Breast epithelium (tissue), 4 donors: Measurements from ENCODE around the gene AHCTF1. TPM values are rescaled to one million over a fixed set of nuclear protein-coding genes. Genes with fewer than 3 reads are reported as not detected.

Experiments used
- DNase-seq, 2 donors: peaks; one replicate each; pipeline ENCODE4 v3.0.0-alpha.2; 2019; ENCODE audit warnings: low spot score in 2 of 2
- H3K27ac ChIP-seq, 2 donors: fragments of 200-600 bp; sonication (generic) in 1 of 2; one replicate each; pipeline ENCODE4 v1.5.1; 2016 to 2019; ENCODE audit warnings: mild to moderate bottlenecking in 1 of 2
- H3K27me3 ChIP-seq, 2 donors: fragments of 200-600 bp; sonication (generic) in 1 of 2; one replicate each; pipeline versions ENCODE4 v1.5.1 to v1.6.0; 2017 to 2019; ENCODE audit warnings: control low read depth in 1 of 2, mild to moderate bottlenecking in 1 of 2
- H3K36me3 ChIP-seq: fragments of 200-600 bp; one replicate; pipeline ENCODE4 v1.5.1; 2019
- H3K4me1 ChIP-seq, 2 donors: fragments of 200-600 bp; sonication (generic); one replicate each; pipeline ENCODE4 v1.5.1; 2016 to 2019; ENCODE audit warnings: control low read depth in 1 of 2
- H3K4me3 ChIP-seq, 3 donors: fragments of 200-600 bp; sonication (generic); 1 replicate in 2 of 3; 2 replicates in 1 of 3; pipeline ENCODE4 v1.5.1; 2016 to 2019; ENCODE audit warnings: mild to moderate bottlenecking in 3 of 3, moderate library complexity in 2 of 3
- H3K9me3 ChIP-seq, 2 donors: fragments of 200-600 bp; sonication (generic) in 1 of 2; one replicate each; pipeline ENCODE4 v1.5.1; 2016 to 2019; ENCODE audit warnings: control low read depth in 1 of 2
- CTCF ChIP-seq, 3 donors: fragments of 450-650 bp; IDR thresholded peaks; one replicate each; pipeline ENCODE4 v1.5.1; 2016 to 2017; ENCODE audit warnings: antibody characterized with exemption in 3 of 3, mild to moderate bottlenecking in 3 of 3, moderate library complexity in 3 of 3
- POLR2A ChIP-seq: fragments of 450-650 bp; IDR thresholded peaks from one replicate; pipeline ENCODE4 v1.6.1; 2016; ENCODE audit warnings: antibody characterized with exemption, mild to moderate bottlenecking, moderate library complexity
- POLR2AphosphoS5 ChIP-seq, 3 donors: sonication (generic); formaldehyde crosslinking; IDR thresholded peaks; one replicate each; pipeline ENCODE4 v1.6.1; 2017; ENCODE audit warnings: antibody characterized with exemption in 3 of 3
- intact Hi-C: fragments of 100-400 bp; cut with DNase I; formaldehyde crosslinking; loops from one replicate; pipeline ENCODE4 v1.15.1; 2023; ENCODE audit warnings: low total_unique reads
- total RNA-seq, 3 donors: library from RNA; depleted of rRNA; stranded (reverse); fragments of >200 nt; gene quantifications; one replicate each; pipeline ENCODE4 v1.1.0, GENCODE V29; 2016

The AHCTF1 gene
- total RNA-seq, 3 donors from 2014 or later: 44.9 to 82.2 (median 55.9) TPM

- no peaks in the 10 kb centered on the region for H3K36me3 ChIP-seq
- intact Hi-C loops: no loop called here
- H3K4me1 ChIP-seq: no peaks in the 10 kb centered on the region
- H3K27me3 ChIP-seq: no peaks in the 10 kb centered on the region
- DNase-seq: no peak
- H3K27ac ChIP-seq: no peak overlapping the region
- no peak overlapping the region for H3K4me3 ChIP-seq
- no peaks in the 10 kb centered on the region for H3K9me3 ChIP-seq
- TF ChIP-seq POLR2A (no peak), POLR2AphosphoS5 (IDR thresholded peaks at IDR 0.05) (no peak), CTCF (IDR thresholded peaks at IDR 0.05) (no peak)
These were observed 94.2 kb downstream of the AHCTF1 start for GRCh38 chr1:246837418-246838117.

DNA sequence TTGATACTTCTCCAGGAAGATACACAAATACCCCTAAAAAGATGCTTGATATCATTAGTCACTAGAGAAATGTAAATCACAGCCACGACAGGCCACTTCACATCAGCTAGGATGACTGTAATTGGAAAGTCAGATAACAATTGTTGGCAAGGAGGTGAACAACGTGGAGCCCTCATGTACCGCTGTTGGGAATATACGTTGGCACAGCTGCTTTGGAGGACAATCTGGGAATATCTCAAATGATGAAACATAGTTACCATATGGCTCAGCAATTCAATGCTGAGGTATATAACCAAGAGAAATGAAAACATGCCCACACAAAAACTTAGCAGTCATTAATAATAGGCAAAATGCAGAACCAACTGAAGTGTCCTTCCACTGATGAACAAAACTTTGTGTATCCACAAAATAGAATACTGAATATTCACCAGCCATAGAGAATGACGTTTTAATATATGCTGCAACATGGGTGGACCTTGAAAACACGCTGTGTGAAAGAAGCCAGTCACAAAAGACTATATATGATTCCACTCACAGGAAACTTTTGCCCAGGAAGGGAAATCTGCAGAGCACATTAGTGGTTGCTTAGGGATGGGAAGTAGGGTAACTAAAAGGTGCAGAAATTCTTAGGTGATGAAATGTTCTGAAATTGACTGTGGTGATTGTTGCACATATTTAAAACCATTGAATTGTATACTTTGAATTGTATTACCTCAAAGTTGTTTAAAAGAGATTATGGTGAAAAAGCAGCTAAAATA, 95.4 kb downstream of the AHCTF1 start:
- intact Hi-C loops: no loop called here
- no peak overlapping the region for H3K27ac ChIP-seq
- H3K27me3 ChIP-seq: no peaks in the 10 kb centered on the region
- H3K9me3 ChIP-seq: no peaks in the 10 kb centered on the region
- H3K36me3 ChIP-seq: no peaks in the 10 kb centered on the region
- TF ChIP-seq POLR2A: no peak
- TF ChIP-seq POLR2AphosphoS5 (IDR thresholded peaks at IDR 0.05): no peak
- TF ChIP-seq CTCF (IDR thresholded peaks at IDR 0.05): no peak
- no peak overlapping the region for H3K4me3 ChIP-seq
- no peak for DNase-seq
- H3K4me1 ChIP-seq: no peaks in the 10 kb centered on the region

GRCh38 chr1:246831543-246831942, 100.2 kb downstream of the AHCTF1 start:
- Histone ChIP-seq H3K27me3 (no peaks in the 10 kb centered on the region), H3K27ac (no peak overlapping the region), H3K9me3 (peaks cover 8 to 9% of the 10 kb centered on the region in 2 donors), H3K4me1 (no peaks in the 10 kb centered on the region), H3K4me3 (no peak overlapping the region), H3K36me3 (no peaks in the 10 kb centered on the region)
- intact Hi-C loops: no loop called here
- DNase-seq: no peak
- TF ChIP-seq CTCF (IDR thresholded peaks at IDR 0.05) (no peak), POLR2AphosphoS5 (IDR thresholded peaks at IDR 0.05) (no peak), POLR2A (no peak)

- TF ChIP-seq POLR2A: no peak
- no peak for TF ChIP-seq CTCF (IDR thresholded peaks at IDR 0.05)
- no peak for TF ChIP-seq POLR2AphosphoS5 (IDR thresholded peaks at IDR 0.05)
- Histone ChIP-seq H3K36me3 (no peaks in the 10 kb centered on the region), H3K27ac (no peak overlapping the region), H3K9me3 (peaks cover 8 to 9% of the 10 kb centered on the region in 2 donors), H3K4me3 (no peak overlapping the region), H3K27me3 (no peaks in the 10 kb centered on the region), H3K4me1 (no peaks in the 10 kb centered on the region)
- intact Hi-C loops: no loop called here
- no peak for DNase-seq
These were observed 102.9 kb downstream of the AHCTF1 start for GRCh38 chr1:246828818-246829217.

DNA sequence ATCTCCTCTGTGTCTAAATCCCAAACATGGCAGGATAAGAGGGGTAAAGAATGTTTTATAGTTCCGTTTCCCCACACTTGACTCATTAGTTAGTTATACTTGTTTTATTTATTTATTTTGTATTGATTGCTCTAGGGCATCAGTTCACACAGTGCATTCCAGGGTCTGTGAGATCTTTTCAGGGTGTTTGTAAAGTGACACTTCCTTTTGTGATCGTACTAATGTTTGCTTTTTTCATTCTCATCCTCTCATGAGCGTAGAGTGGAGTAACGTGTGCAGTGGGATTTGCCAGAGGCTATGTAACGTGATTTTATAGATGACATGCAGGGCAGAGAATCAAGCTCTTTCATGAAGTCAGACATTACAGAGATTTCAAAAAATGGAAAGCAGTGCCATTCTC, 104.4 kb downstream of the AHCTF1 start:
- DNase-seq: no peak
- no peaks in the 10 kb centered on the region for H3K27me3 ChIP-seq
- no peaks in the 10 kb centered on the region for H3K36me3 ChIP-seq
- TF ChIP-seq CTCF (IDR thresholded peaks at IDR 0.05): no peak
- no peak for TF ChIP-seq POLR2A
- TF ChIP-seq POLR2AphosphoS5 (IDR thresholded peaks at IDR 0.05): no peak
- H3K4me3 ChIP-seq: no peak overlapping the region
- no peaks in the 10 kb centered on the region for H3K4me1 ChIP-seq
- H3K9me3 ChIP-seq: peaks cover 8 to 9% of the 10 kb centered on the region in 2 donors
- intact Hi-C loops: no loop called here
- no peak overlapping the region for H3K27ac ChIP-seq
